Measurements from ENCODE around the gene NCAPG2.

Gene NCAPG2

GRCh38 chr7:158607563-158607962 is 97.0 kb downstream of the NCAPG2 start:
- H3K9me3 ChIP-seq (replicated peaks; ENCODE audit: insufficient read depth, low read length): no peaks in the 10 kb centered on the region
- no peaks in the 10 kb centered on the region for H4K20me1 ChIP-seq (ENCODE audit: insufficient read depth, low read length)
- H2AFZ ChIP-seq (ENCODE audit: low read length): no peak overlapping the region
- H3K27ac ChIP-seq (ENCODE audit: low read length): no peak overlapping the region
- no peak overlapping the region for H3K9ac ChIP-seq (ENCODE audit: low read length)
- H3K36me3 ChIP-seq (replicated peaks; ENCODE audit: insufficient read depth, low read length): no peaks in the 10 kb centered on the region
- TF ChIP-seq EZH2phosphoT487 (IDR thresholded peaks at IDR 0.05; ENCODE audit: low read length): no peak
- no peak for TF ChIP-seq CTCF (IDR thresholded peaks at IDR 0.05; ENCODE audit: low read length)
- no peak for TF ChIP-seq EZH2 (optimal IDR thresholded peaks at IDR 0.05; ENCODE audit: low read depth, low read length)
- no peaks in the 10 kb centered on the region for H3F3A ChIP-seq (ENCODE audit: insufficient read depth, low read length)
- H3K4me1 ChIP-seq (ENCODE audit: low read length): no peaks in the 10 kb centered on the region
- no peak overlapping the region for H3K4me2 ChIP-seq (ENCODE audit: low read depth, low read length)
- no peak overlapping the region for H3K4me3 ChIP-seq (ENCODE audit: low read length)
- DNase-seq: no peak
- H3K27me3 ChIP-seq (replicated peaks; ENCODE audit: insufficient read depth, low read length): no peaks in the 10 kb centered on the region
- H3K9me2 ChIP-seq (replicated peaks; ENCODE audit: insufficient read depth, low read length): no peaks in the 10 kb centered on the region
- no peaks in the 10 kb centered on the region for H3K79me2 ChIP-seq (ENCODE audit: low read length)

- no peak for DNase-seq
- no peak overlapping the region for H3K27ac ChIP-seq (ENCODE audit: low read length)
- no peak overlapping the region for H3K4me2 ChIP-seq (ENCODE audit: low read depth, low read length)
- H3K36me3 ChIP-seq (replicated peaks; ENCODE audit: insufficient read depth, low read length): no peaks in the 10 kb centered on the region
- H4K20me1 ChIP-seq (ENCODE audit: insufficient read depth, low read length): no peaks in the 10 kb centered on the region
- no peak overlapping the region for H3K9ac ChIP-seq (ENCODE audit: low read length)
- H3K4me1 ChIP-seq (ENCODE audit: low read length): no peaks in the 10 kb centered on the region
- no peak overlapping the region for H2AFZ ChIP-seq (ENCODE audit: low read length)
- H3K9me2 ChIP-seq (replicated peaks; ENCODE audit: insufficient read depth, low read length): no peaks in the 10 kb centered on the region
- TF ChIP-seq EZH2phosphoT487 (IDR thresholded peaks at IDR 0.05; ENCODE audit: low read length) (no peak), EZH2 (optimal IDR thresholded peaks at IDR 0.05; ENCODE audit: low read depth, low read length) (no peak), CTCF (IDR thresholded peaks at IDR 0.05; ENCODE audit: low read length) (no peak)
- no peaks in the 10 kb centered on the region for H3F3A ChIP-seq (ENCODE audit: insufficient read depth, low read length)
- no peak overlapping the region for H3K4me3 ChIP-seq (ENCODE audit: low read length)
- H3K9me3 ChIP-seq (replicated peaks; ENCODE audit: insufficient read depth, low read length): no peaks in the 10 kb centered on the region
- H3K27me3 ChIP-seq (replicated peaks; ENCODE audit: insufficient read depth, low read length): no peaks in the 10 kb centered on the region
- H3K79me2 ChIP-seq (ENCODE audit: low read length): no peaks in the 10 kb centered on the region
These were observed 97.8 kb downstream of the NCAPG2 start for GRCh38 chr7:158606671-158607424.

- H3K36me3 ChIP-seq (replicated peaks; ENCODE audit: insufficient read depth, low read length): no peaks in the 10 kb centered on the region
- no peak for DNase-seq
- no peaks in the 10 kb centered on the region for H3K9me3 ChIP-seq (replicated peaks; ENCODE audit: insufficient read depth, low read length)
- no peaks in the 10 kb centered on the region for H3K4me1 ChIP-seq (ENCODE audit: low read length)
- H3F3A ChIP-seq (ENCODE audit: insufficient read depth, low read length): no peaks in the 10 kb centered on the region
- no peak overlapping the region for H3K4me3 ChIP-seq (ENCODE audit: low read length)
- H3K9me2 ChIP-seq (replicated peaks; ENCODE audit: insufficient read depth, low read length): no peaks in the 10 kb centered on the region
- no peak overlapping the region for H2AFZ ChIP-seq (ENCODE audit: low read length)
- H3K4me2 ChIP-seq (ENCODE audit: low read depth, low read length): no peak overlapping the region
- H3K9ac ChIP-seq (ENCODE audit: low read length): no peak overlapping the region
- H4K20me1 ChIP-seq (ENCODE audit: insufficient read depth, low read length): no peaks in the 10 kb centered on the region
- H3K27me3 ChIP-seq (replicated peaks; ENCODE audit: insufficient read depth, low read length): no peaks in the 10 kb centered on the region
- no peaks in the 10 kb centered on the region for H3K79me2 ChIP-seq (ENCODE audit: low read length)
- no peak overlapping the region for H3K27ac ChIP-seq (ENCODE audit: low read length)
- no peak for TF ChIP-seq EZH2phosphoT487 (IDR thresholded peaks at IDR 0.05; ENCODE audit: low read length)
- TF ChIP-seq CTCF (IDR thresholded peaks at IDR 0.05; ENCODE audit: low read length): no peak
- no peak for TF ChIP-seq EZH2 (optimal IDR thresholded peaks at IDR 0.05; ENCODE audit: low read depth, low read length)
These were observed 98.5 kb downstream of the NCAPG2 start for GRCh38 chr7:158606129-158606528.

Data from MM.1S (cell line).